GOT3 (cell line): ENCODE measurements around the gene DOCK2.
"Not testable (repeated sequence)": the region's sequence is repeated elsewhere in the genome, so short reads cannot be mapped to it uniquely, and the experiment has no call there.

Source experiments
- DNase-seq: peaks from one replicate; lab custom pipeline; 2025; ENCODE audit warnings: mixed read lengths; lab: John Stamatoyannopoulos, UW

DOCK2 gene

DNA sequence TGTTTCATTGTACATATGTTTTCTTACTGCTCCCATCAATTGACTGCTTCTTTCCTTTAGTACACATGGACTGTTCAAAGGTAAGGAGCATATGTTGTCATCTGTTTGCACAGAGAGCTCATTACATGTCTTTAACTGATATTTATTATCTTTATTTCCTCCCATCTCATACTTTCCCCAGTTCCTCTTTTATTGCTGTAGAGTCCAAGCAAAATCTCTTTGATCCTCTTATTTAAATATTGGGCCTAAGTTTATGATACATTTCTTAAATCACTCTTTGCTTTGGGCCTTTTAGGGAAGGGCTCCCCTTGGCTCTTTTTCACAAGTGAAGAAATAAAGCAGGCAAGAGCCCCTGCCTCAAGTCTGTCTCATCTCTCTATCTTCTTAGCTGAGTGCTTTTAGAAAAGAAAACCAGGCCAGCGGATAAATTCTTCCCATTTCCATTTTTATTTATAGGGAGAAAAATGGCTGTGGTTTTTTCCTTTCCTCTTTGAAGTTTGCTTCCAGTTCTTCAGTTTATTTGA is 152.4 kb downstream of the DOCK2 start:
- DNase-seq = no peak

DNA sequence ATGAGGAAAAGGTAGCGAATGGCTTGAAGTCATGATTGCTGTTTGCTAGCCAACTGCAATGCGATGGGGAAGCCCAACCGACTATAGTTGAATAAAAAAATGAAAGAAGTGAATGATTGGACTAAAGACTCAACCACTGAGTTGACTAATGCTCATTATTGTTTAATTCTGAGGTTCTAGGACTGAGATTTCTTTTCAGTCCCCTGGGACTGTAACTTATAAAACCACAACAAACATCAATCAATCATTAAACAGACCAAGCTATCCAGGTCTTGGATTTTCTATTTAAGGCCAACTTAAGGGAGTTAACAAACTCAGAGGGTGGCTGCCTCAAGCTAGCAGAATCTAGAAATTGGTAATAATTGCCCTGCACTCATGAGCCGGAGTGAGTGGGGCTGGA is 154.2 kb downstream of the DOCK2 start:
- no peak for DNase-seq

DNA sequence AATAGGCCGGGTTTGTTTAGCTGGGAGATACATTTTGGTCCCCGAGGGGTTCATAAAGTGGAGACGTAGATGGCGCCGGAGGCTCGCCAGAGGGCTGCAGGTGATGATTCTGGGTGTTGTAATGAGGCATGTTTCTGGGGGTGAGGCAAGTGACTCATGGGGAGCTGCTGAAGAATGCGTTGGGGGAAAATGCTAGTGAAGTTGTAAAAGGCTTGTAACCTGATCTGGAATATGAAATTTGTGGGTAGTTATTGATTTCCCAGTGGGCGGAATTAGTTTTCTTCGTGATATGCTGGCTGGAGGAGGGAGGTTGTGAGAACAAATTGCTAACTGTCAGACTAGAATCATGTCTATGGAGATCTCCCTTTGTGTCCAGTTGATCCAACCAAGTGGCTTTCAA is 158.3 kb downstream of the DOCK2 start:
- DNase-seq = no peak

DNA sequence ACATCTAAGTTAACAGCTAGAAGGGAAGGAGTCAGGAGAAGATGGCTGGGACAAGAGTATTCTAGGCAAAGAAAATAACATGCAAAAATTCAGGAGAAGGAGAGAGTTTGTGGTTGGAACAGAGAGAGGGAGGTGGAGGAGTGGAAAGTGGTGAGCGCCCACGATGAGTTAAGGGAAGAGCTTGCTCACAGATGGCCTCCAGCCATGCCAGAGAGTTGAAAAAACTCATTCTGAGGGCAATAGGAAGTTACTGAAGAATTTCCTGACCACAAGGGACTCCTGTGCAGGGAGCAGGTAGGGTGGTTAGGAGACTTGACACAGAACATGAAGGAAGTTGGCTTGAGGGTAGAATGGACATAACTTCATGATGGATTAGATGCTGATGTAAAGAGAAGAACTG is 159.7 kb downstream of the DOCK2 start:
- DNase-seq = no peak

DNA sequence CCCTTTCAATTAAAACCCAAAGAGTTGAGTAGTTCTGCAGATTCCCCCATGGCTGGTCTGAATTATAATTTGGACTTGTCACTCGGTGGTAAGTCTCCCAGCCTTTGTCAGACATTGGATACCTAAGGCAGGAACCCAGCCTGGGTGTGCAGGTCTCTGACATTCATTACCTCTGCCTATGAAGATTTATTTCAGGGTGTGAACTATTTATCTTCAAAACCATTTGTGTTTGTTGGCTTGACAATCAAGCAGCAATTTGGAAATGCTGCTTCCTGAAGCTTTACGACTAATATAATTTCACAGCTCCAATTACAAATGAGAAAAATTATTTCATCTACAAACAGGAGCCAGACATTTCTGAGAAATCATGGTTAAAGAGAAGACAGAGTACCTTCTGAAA is 160.5 kb downstream of the DOCK2 start:
- no peak for DNase-seq

DNA sequence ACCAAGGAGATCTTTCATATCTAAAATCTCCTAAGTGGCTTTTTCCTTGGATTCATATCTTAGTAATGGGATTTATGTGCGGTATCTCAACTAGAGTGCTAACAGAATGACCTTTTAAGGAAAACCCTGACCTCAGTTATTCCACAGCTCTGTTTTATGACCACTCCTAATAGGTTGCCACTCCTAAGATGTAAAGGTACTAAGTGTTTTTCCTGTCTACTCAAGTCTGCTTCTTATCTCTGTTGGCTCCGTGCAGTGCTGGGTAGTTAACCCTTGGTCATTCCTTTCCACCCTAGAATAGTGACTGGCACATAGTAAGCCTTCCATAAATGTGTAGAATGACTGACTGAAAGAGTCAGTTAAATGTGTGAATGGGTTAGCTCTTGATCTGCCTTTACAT is 161.4 kb downstream of the DOCK2 start:
- no peak for DNase-seq

DNA sequence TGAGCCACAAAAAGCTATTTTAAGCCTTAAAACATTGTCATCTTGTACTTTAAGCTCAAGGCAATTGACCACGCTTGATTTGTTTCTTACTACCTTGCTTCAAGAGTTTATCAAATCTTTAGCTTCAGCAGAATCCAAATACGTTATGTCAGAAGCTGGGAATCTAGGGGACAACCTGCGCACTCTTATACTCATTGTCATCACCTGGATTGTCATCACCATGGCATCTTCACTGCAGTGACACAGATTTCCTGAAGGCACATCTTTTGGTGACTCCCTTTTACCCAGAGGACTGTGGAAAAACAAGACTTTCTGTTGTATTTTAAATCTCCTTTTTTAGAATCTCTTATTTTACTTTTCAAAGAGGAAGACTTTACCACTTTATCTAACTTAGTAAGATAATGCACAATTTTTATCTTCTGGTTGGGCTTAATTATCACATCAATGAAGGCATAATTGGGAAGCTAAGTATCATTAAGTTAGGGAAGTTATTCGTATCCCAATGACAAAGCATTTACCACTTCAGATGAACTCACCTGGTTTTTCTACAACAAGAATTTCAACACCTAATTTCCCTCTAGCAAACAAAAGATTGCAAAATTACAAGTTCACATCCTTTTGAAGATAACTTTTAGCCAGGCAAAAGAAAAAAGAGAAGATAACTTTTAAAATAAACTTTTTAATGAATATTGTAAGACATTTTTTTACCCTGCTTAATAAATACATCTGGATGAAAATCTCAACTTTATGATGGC is 162.0 kb downstream of the DOCK2 start:
- DNase-seq = no peak

DNA sequence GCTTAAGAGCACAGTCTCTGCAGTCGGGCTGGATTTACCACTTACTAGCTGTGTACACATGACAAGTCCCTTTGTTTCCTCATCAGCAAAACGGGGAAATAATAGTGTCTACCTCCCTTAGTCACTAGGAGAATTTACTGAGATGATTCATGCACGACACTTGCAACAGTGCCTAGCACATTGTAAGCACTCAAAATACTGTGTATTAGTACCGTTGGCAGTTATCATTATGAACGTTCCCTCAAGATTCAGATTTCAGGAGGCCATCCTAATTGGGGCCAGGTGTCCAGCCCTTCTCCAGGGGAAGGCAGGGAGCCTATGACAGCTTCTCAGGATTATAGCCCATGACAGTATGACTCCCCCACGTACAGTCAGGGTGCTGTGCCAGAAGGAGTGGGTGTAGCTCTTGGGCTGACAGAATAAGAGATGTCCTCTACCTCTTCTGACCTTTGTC is 164.3 kb downstream of the DOCK2 start:
- DNase-seq = no peak

DNA sequence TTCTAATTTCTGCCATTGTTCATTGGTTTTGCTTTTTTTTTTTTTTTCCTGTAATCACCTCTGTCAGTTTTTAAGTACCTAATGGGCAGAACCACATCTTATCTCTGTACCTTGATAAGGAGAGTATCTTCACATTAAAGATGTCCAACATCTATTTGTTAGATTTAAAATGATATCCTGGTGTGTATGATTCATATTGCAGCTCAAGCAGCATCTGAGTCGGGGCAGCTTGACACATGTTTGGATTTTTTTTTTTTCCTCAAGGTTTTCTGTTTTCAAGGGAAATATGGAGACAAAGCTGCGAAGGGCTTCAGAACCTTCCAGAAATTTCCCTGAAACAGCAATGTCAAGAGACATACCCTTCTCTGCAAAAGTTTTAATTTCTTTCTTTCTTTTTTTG is 164.7 kb downstream of the DOCK2 start:
- no peak for DNase-seq

DNA sequence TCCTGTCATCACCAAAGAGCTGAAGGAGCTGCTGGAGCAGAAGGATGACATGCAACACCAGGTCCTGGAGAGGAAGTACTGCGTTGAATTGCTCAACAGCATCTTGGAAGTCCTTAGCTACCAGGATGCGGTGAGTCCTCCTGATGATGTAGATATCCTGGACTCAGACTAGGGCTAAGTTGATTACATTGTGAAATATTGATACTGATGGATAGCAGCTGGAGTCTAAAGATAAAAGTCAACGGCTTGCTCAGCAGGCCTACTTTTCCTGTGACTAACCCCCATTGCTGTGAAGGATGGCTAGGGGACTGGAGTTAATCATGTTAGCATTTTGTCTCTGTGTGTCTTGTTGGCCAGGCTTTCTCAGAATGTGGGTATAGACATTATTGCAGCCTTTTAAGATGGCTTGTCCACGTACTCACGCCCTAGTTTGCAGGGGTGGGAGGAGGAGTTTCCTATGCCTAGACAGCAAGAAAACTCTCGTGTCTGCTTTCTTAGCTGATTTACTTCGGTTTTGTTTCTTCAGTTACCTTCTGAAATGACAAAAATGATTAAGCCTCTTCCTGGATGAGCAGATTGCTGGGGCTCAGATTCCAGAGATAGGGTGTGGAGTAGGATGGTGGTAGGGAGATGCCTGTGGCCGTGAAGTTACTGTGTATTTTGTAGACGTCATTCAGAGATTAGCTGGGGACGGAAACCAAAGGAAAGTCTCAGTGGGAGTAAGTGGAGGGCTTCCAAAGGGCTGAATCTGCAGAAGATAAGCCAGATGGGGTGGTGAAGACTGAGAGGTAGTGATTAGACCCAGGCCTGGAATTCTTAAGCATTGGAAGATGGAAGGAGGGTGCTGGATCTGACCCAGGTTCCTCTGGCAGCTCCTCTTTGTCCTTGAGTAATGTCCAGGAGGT is 166.3 kb downstream of the DOCK2 start:
- DNase-seq = peak; percentile 39

DNA sequence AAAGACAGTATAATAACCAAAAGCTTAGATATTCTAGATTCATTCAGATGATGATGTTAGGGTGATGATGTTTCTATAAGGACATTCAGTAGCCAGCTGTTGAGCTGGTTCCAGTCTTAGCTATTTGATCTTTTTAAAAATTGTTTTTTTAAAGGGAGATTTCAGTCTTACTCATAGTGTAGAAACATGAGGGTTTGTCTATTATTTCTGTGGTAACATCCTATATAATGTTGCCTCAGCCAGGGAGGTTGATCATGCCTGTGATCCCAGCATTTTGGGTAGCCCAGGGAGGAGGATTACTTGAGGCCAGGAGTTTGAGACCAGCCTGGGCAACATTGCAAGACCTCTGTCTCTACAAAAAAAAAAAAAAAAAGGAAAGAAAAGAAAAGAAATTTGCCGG is 167.8 kb downstream of the DOCK2 start:
- no peak for DNase-seq

DNA sequence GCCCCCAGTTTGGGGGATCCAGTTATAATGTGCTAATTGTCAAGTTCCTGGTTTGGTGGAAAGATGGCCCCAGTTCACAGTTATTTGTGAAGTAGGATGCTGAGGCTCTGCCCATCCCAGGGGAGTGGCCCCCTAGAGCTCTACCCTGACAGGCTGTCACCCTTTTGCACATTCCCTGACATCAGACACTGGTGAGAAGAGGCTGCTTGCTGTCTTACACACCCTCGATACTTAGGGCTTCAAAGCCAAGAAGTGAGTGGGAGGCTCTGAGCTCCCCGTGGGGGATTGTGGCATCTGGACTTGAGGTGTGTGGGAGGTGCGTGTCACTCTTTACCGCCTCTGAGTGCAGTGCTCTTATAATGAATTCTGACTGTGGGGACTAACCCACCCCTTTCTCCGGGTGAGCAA is 168.5 kb downstream of the DOCK2 start:
- DNase-seq = no peak

DNA sequence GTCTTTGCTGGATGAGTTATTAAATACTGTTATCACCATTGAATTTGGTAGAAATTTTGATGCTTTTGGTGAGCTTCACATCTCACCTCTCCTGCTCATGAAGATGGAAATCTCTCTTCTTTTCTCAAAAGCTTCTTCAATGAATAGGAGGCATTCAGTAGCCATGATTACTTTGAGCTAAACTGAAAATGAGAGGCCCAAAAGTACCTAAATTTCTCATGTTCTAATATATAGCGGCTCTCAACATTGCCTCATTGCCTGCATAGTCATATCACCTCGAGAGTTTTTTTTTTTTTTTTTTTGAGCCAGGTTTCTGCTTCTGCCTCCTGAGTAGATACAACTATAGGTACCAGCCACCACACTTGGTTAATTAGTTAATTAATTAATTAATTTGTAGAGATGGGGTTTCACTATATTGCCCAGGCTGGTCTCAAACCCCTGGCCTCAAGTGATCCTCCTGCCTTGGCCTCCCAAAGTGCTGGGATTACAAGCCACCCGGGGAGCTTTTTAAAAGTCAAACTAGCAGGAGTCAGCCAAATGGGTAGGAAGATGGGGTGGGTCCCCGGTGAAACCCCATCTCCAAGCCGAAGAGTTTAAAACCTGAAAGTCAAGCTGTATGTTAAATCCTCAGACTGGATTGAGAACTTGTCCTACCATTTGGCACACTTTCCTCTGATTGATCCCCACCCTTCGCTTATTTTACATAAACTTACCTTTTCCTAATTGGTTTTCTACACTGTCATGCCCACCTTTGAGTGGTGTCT is 169.0 kb downstream of the DOCK2 start:
- DNase-seq = no peak

DNA sequence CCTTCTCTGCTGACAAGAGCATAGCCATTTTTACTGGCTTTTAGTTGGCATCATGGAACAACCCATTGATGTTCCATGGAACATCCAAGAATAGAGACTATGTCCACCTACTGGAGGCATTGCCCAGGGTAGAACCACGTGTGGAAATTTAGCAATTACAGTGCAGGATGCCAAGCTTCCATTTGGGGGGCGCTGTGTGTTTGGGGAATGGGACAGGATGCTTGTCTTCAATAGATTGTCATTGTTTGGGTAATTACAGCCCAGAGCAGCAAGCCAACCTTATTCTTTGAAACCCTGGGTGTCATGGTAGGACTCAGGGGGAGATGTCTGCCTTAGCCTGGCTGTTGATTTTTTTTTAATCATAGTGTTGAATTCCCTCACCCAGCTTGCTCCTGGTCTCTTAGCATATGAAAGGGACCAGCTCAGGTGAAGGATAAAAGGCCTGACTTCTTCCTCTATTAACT is 171.1 kb downstream of the DOCK2 start:
- DNase-seq = no peak

DNA sequence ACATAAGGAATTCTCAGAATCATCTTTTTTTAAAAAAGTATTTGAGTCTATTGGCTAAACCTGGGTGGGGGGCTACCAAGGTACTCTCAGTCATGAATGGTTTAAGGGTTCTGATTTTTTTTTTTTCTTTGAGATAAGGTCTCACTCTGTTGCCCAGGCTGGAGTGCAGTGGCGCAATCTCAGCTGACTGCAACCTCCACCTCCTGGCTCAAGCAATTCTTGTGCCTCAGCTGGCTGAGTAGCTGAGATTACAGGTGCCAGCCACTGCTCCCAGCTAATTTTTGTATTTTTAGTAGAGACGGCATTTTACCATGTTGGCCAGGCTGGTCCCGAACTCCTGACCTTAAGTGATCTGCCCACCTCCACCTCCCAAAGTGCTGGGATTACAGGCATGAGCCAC is 171.8 kb downstream of the DOCK2 start:
- not testable (repeated sequence) for DNase-seq

DNA sequence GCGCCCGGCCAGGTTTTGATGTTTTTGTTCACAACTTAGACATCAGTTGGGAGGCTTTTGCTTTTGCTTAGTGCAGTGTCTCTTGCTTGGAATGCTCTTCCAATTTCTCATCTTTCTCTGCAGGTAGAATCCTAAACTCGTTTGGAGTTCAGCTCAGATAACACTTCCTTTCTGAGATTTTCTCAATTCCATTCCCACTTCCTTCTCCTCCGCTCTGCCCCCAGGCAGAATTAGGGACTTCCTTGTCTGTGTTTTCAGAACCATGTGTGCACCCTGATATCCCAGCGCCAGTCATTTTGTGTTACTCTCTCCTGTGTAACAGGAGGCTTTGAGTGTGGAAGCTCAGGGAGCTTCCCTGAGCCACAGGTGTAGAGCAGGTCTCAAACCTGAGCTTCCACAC is 172.2 kb downstream of the DOCK2 start:
- DNase-seq = no peak

DNA sequence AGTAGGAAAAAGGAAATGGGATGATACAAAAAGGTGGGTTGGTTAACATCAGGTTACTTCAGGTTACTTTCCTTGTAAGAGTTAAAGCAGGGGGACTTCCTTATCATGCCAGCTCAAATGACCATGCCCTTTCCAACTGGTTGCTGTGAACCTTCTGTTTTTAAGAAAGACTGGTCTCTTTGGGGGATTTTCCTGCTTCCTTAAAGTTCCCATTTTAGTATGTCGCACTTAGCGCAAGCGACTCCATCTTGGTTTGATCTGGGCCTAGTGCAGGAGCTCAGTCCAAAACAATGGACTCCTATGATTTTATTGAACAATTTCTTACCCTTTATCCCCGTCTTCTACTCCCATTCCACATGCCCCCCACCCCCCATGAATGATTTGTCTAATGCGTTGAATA is 173.4 kb downstream of the DOCK2 start:
- no peak for DNase-seq

DNA sequence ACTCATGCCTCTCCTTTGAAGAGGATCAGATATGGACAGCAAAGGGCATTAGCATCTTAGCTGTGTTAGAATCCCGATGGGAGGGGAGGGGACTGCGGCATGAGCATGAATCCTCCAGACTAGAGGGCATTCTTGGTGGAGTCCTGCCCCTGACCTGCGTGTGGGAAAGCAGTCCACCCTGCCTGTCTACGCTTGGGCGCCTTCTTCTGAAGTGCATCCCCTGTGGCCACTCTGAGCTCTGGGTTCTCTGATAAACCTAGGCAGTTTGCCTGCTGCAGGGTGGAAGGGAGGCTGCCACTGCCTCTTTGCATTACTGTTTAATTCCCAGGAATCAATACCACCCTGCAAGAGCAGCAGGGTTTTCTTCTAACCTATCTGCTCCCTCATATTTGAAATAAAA is 173.9 kb downstream of the DOCK2 start:
- no peak for DNase-seq

DNA sequence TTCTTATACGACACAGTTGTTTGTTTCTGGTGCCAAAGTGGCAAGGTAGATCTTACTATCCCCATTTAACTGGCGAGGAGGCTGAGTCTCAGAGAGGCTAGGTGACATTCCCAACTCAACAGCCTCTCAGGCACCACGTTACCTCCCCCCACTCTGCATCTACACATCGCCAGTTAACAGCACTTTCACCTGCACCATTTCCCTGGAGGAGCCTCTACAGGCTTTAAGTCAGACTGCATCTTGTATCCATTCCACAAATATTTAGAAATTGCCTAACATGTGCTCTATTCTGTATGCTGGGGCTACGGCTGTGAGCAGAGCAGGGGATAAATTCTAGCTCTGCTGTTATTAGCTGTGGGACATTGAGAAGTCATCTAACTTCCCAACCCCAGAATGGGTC is 174.6 kb downstream of the DOCK2 start:
- no peak for DNase-seq

DNA sequence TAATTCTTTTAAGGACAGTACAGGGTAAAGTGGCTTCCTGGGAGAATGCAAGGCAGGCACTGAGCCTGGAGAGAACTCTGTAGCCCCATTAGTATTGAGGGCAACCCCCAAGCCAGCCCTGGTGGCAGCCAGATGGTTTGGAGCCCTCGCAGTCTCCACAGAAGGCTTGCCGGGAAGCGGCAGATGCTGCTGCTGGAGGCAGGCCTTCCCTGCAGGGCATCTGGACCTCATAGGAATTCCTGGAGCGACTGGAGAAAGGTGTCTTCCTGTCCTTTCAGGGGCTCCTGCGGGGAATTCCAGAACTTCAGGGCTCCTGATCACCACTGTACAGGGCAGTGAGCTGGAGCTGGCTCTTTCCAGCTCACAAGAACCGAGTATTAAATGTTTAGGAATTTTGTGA is 175.7 kb downstream of the DOCK2 start:
- DNase-seq = no peak

DNA sequence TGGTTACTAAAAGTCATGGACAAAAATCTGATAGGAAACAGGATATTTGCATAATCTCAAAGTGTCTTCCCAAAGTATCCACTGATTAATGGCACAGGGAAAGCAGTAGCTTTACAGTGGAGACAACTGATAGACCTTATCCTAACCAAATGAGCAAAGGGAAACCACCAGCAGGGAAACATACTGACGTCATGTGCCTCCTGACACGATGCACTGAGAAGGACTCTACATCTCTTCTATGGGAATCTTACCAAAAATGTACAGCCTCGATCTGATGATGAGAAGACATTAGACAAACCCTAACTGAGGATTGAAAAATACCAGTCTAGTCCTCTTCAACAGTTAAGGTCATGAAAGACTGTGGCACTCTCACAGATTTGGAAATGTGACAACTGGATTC is 177.0 kb downstream of the DOCK2 start:
- no peak for DNase-seq

DNA sequence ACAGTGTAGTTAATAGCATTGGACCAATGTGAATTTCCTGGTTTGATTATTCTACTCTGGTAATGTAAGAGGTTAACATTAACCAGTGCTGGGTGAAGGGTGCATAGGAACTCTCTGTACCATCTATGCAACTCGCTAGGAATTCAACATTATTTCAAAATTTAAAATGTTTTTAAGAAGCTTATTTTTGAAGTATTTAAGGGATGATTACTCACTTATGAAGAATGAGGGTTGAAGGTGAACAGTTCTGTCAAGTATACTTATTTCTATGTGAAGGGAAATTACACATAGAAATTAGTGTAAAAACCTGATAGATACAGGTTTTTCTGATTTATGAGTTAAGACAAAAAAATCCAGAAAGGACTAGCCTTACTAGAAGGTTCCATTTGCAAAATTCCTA is 177.4 kb downstream of the DOCK2 start:
- DNase-seq = no peak
